Activated CD4-positive, alpha-beta T cell treated with anti-CD3 and anti-CD28 coated beads, Interleukin-2, amount 10 ng/mL, durations not matched to agents 7 days and 5 days (primary cell): Measurements from ENCODE around the gene SMU1. TPM values are rescaled to one million over a fixed set of nuclear protein-coding genes. Genes with fewer than 3 reads are reported as not detected.

Experiments used
- CTCF ChIA-PET: fragments of 350-600 bp; sonication (Branson Sonifier 250); formaldehyde crosslinking; loops from one replicate; lab custom pipeline; 2021; ENCODE audit warnings: antibody characterized with exemption; lab: Charles Lee
- POLR2A ChIA-PET: fragments of 350-600 bp; sonication (Branson Sonifier 250); formaldehyde crosslinking; loops from one replicate; lab custom pipeline; 2021; ENCODE audit warnings: antibody characterized with exemption; lab: Charles Lee
- DNase-seq: peaks from one replicate; pipeline ENCODE4 v3.0.0-alpha.2; 2020
- H3K27ac Mint-ChIP-seq: one replicate; pipeline ENCODE4 v1.8.0; 2021; ENCODE audit warnings: mild to moderate bottlenecking, moderate library complexity, mixed read lengths
- H3K27me3 Mint-ChIP-seq: one replicate; pipeline ENCODE4 v1.8.0; 2021; ENCODE audit warnings: mixed read lengths
- H3K36me3 Mint-ChIP-seq: one replicate; pipeline ENCODE4 v1.8.0; 2021; ENCODE audit warnings: low read depth, mixed read lengths
- H3K4me1 Mint-ChIP-seq: one replicate; pipeline ENCODE4 v1.8.0; 2021; ENCODE audit warnings: mixed read lengths
- H3K4me3 Mint-ChIP-seq: one replicate; pipeline ENCODE4 v1.8.0; 2021; ENCODE audit warnings: mild to moderate bottlenecking, moderate library complexity, mixed read lengths
- H3K9me3 Mint-ChIP-seq: one replicate; pipeline ENCODE4 v1.8.0; 2021; ENCODE audit warnings: mixed read lengths
- total RNA-seq, 2 experiments: library from RNA; stranded (reverse); gene quantifications; one replicate each; pipeline ENCODE4 v1.2.3, GENCODE V29; 2021

The SMU1 gene
- 10 to 100 TPM; 24.0 to 24.5 TPM for total RNA-seq

DNA sequence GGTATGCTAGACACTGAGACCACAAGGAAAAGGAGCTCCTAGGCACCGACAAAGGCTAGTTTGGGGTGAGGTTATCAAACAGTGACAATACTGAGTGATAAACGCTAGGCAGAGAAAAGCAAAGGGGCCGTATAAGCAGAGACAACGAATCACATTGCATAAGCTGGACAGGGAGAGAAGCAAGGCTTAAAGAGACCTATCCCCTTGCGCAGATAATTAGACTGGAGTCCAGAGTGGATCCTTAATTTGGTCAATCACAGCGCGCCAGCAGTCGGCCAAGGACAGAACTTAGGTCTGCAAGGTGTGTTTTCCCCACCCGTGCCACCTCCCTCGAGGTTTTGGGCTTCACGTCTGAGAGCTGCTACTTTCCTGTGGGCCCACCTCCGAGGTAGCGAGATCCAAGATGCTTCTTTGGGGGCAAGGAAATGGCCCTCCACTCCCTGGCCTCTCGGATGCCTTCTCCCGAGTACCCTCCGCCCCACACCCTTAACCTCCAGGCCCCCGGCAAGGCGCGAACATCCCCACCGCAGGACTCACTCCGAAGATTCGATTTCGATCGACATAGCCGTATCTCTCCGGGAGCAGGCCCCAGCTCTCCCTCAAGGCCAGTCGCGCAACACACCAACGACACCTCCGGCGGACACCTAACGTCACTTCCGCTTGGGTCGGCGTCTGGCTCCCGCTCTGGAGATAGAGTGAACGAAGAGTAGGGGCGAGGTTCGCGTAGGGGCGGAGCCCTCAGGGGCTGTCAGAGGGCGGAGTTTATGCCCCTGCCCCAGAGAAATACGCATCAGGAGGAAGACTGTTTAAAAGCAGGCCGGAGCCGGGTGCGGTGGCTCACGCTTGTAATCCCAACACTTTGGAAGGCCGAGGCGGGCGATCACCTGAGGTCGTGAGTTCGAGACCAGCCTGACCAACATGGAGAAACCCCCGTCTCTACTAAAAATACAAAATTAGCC, at the start of gene SMU1:
TSS of gene SMU1 (minus strand) at position 629 of the 959 bp plus-strand sequence. CDS start at position 563, 66 bp downstream.
- H3K36me3 Mint-ChIP-seq, result peaks cover 26% of the 10 kb centered on the region
- peak; percentile 98 for DNase-seq
- CTCF ChIA-PET, result interaction anchor here (0.7 to 1.7 kb wide), 10 partner anchors 9 to 210 kb away, joined by 3 to 6 read pairs (median 4); partner anchors contain the start of gene B4GALT1
- H3K27me3 Mint-ChIP-seq, result no peaks in the 10 kb centered on the region
- H3K4me1 Mint-ChIP-seq, result peaks cover 42% of the 10 kb centered on the region
- H3K9me3 Mint-ChIP-seq, result no peaks in the 10 kb centered on the region
- peak within 1 kb of the TSS; percentile 99 for H3K4me3 Mint-ChIP-seq
- peak within 1 kb of the TSS; percentile 100 for H3K27ac Mint-ChIP-seq
- POLR2A ChIA-PET, result no interaction called here

DNA sequence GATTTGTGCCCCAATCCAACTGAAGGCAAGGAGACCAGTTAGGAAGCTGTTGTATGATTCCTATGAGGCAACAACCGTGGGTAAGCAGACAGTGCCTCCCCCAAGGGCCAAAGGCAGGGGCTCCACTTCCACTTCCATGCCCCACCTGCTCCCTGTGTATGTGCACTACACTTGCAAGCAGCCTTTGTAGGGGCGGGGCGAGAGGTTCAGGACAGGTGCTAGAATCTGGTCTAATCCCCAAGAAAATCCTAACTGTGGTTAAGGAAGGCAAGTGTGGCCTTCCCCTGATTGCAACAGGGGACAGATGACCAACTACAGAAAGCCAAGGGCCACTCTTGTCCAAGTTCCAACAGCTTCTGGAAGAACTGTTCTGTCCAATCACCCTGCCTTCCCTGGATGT, 49.0 kb upstream of the SMU1 start:
- ChIA-PET POLR2A (no interaction called here), CTCF (interaction anchor here (1.5 kb wide), 1 partner anchor 26 kb away, joined by 4 read pairs; no protein-coding TSS in a partner anchor)
- DNase-seq, result no peak
- Mint-ChIP-seq H3K4me1 (peaks cover 19% of the 10 kb centered on the region), H3K36me3 (peaks cover 39% of the 10 kb centered on the region), H3K9me3 (no peaks in the 10 kb centered on the region), H3K27me3 (no peaks in the 10 kb centered on the region), H3K27ac (no peak overlapping the region), H3K4me3 (no peak overlapping the region)

DNA sequence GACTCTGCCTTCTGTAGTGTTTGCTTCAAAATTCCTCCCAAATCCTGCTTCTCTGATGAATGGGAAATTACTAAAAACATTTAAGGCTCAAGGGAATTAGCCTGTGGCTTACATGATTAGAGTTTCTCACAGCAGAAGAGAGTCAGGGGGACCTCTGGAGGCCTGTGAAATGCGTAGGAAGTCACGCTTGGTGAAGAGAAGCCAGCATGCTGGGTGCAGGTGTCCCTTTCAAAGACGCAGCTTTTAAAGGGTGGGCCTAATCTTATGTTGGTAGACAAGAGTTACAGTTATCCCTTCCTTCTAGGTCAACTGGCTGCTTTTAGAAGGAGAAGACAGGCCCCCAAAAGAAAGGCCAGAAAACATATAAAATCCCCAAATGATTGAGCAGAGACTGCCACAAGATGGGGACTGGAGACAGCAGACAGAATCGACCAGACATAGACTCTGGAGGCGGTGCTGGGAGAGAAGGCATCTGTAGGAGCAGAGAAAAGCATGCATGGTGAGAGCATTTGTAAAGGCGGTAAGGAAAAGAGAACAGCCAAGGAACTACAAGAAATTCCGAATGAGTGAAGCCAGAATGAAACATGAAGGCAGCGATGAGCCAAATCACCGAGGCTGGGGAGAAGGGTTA, 48.4 kb upstream of the SMU1 start:
- Mint-ChIP-seq H3K4me1 (peaks cover 19% of the 10 kb centered on the region), H3K4me3 (no peak overlapping the region), H3K9me3 (no peaks in the 10 kb centered on the region), H3K36me3 (peaks cover 37% of the 10 kb centered on the region), H3K27ac (peak overlapping the region; percentile 67), H3K27me3 (no peaks in the 10 kb centered on the region)
- ChIA-PET CTCF (interaction anchor here (0.6 kb wide), 1 partner anchor 13 kb away, joined by 3 read pairs; no protein-coding TSS in a partner anchor), POLR2A (no interaction called here)
- no peak for DNase-seq

DNA sequence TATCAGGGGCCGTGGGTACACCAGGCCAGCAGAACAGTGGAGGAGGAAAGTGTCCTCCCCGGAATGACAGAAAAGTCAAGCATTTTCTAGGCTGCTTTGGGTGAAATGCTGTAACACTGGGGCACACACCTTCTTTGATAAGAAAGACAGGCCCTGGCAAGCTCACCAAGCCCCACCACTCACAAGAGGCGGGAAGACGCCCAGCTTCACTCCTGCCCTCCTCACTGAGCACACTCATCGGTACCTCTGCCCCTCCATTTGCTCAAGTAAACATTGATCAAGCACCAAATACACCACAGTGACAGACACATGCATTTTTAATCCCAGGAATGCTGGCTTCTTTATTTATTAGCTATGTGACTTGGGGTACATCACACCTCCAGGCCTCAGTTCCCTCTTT, 47.6 kb upstream of the SMU1 start:
- ChIA-PET POLR2A (no interaction called here), CTCF (no interaction called here)
- no peak for DNase-seq
- no peaks in the 10 kb centered on the region for H3K9me3 Mint-ChIP-seq
- peaks cover 14% of the 10 kb centered on the region for H3K4me1 Mint-ChIP-seq
- H3K27me3 Mint-ChIP-seq, result no peaks in the 10 kb centered on the region
- H3K27ac Mint-ChIP-seq, result no peak overlapping the region
- H3K4me3 Mint-ChIP-seq, result no peak overlapping the region
- peaks cover 37% of the 10 kb centered on the region for H3K36me3 Mint-ChIP-seq

DNA sequence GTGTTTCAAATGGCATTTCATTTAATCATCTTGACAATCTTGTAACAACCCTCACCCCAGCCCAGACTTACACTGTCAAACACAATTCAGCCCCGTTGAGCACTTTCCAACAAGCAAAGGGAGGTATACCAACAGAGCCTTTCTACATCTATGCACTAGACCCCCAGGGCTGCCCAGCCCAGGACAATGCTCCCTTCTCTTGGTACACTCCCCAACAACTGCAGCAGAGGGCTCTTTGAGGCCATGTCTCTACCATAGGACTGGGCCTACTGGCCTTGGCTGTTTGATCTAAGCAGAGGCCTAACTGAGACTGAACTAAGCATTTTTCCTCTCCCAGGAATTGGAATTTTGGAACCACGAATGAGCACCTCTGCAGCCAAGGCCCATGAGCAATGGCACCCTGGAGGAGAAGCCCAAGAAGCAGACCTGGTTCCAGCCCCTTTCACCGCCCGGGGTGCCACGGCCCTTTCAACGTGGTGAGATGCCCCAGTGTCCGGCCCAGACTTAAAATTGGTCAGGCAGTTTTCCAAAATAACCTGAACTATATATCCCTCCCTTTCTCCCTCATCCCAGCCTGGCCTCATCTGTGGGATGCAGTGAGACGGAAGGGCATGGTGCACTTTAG, 47.0 kb upstream of the SMU1 start:
- CTCF ChIA-PET, result no interaction called here
- H3K4me1 Mint-ChIP-seq, result peaks cover 16% of the 10 kb centered on the region
- peaks cover 37% of the 10 kb centered on the region for H3K36me3 Mint-ChIP-seq
- no peak overlapping the region for H3K27ac Mint-ChIP-seq
- H3K9me3 Mint-ChIP-seq, result no peaks in the 10 kb centered on the region
- POLR2A ChIA-PET, result no interaction called here
- H3K4me3 Mint-ChIP-seq, result no peak overlapping the region
- DNase-seq, result no peak
- H3K27me3 Mint-ChIP-seq, result no peaks in the 10 kb centered on the region

DNA sequence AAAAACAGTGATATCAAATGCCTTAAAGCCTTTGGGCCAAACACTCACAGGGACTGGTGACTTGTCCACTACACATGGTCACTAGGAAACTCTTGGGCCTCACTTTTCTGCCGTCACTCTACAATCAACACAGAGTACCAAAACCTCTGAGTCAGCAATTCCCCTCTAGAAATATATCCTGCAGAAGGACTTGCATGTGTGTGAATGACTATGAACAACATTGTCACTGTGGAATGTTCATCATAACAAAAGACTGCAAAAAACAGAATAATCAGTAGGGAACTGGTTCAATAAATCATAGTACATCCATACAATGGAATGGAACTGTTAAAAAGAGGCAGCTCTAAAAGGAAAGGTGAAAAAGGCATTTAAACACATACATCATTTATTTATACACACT, 44.1 kb upstream of the SMU1 start:
- CTCF ChIA-PET, result interaction anchor here (0.6 to 2.0 kb wide), 8 partner anchors 9 to 687 kb away, joined by 3 to 6 read pairs (median 4); no protein-coding TSS in a partner anchor
- H3K4me1 Mint-ChIP-seq, result peaks cover 33% of the 10 kb centered on the region
- H3K9me3 Mint-ChIP-seq, result no peaks in the 10 kb centered on the region
- POLR2A ChIA-PET, result no interaction called here
- peak overlapping the region; percentile 19 for H3K27ac Mint-ChIP-seq
- DNase-seq, result no peak
- no peak overlapping the region for H3K4me3 Mint-ChIP-seq
- H3K36me3 Mint-ChIP-seq, result peaks cover 32% of the 10 kb centered on the region
- H3K27me3 Mint-ChIP-seq, result no peaks in the 10 kb centered on the region

DNA sequence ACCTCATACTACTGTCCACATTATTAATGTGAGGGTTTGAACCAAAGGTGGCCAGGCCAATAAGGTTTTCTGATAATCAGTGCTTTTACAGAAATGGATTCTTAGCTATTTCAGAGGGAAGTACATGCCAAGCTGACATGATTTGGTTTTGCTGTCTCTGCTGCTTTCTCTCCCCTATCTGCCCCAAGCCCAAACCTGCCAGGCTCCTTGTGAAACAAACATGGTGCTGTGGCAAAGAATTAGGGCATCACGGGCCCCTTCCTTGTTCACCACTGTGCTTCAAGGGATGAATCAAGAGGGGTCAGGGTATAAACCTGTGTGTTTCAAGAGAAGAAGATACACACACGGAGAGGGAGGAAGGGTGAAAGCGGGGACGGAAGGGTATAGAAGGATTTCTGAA, 41.3 kb upstream of the SMU1 start:
- no peak overlapping the region for H3K27ac Mint-ChIP-seq
- no peaks in the 10 kb centered on the region for H3K27me3 Mint-ChIP-seq
- CTCF ChIA-PET, result no interaction called here
- no peak overlapping the region for H3K4me3 Mint-ChIP-seq
- H3K36me3 Mint-ChIP-seq, result peaks cover 38% of the 10 kb centered on the region
- H3K9me3 Mint-ChIP-seq, result no peaks in the 10 kb centered on the region
- H3K4me1 Mint-ChIP-seq, result peaks cover 35% of the 10 kb centered on the region
- POLR2A ChIA-PET, result no interaction called here
- no peak for DNase-seq

DNA sequence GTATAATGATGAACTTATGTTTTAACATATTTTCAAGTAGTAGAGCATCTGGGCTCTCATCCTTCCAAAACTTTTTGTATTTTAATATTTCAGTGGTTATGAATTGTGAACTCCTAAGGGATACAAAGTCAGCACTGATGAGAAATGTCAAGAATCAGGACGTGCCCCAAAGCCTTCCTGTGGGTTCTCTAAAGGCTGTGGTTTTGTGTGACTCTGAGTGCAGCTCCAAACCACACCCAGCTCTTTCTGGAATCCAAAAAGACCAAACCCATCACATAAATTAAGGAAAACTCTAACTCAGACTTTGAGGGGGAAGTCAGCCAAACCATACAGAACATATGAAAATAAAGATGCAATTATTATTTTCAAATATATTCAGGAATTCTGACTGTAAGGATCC, 40.8 kb upstream of the SMU1 start:
- H3K27ac Mint-ChIP-seq, result peak overlapping the region; percentile 75
- DNase-seq, result peak; percentile 17
- peaks cover 35% of the 10 kb centered on the region for H3K4me1 Mint-ChIP-seq
- POLR2A ChIA-PET, result no interaction called here
- CTCF ChIA-PET, result no interaction called here
- H3K36me3 Mint-ChIP-seq, result peaks cover 42% of the 10 kb centered on the region
- no peak overlapping the region for H3K4me3 Mint-ChIP-seq
- H3K27me3 Mint-ChIP-seq, result no peaks in the 10 kb centered on the region
- H3K9me3 Mint-ChIP-seq, result no peaks in the 10 kb centered on the region

DNA sequence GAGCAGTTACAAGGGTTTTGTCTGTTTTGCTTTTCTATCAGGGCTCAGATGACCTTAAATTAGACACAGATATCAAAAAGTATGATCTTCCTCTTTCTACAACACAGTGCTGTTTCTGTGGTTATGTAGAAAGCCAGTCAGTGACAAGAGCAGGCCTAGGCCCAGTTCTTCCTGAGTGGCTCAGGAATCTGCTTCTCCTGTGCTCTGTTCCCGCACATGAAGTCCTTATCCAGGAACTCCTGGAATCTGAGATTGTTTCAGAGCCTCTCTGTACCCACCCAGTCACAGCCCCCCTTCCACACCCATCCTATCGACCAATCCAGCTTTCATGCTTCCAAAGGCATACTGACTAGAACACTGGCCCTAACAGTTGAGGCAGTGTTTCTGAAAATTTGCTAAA, 40.4 kb upstream of the SMU1 start:
- Mint-ChIP-seq H3K9me3 (no peaks in the 10 kb centered on the region), H3K4me1 (peaks cover 35% of the 10 kb centered on the region), H3K27ac (peak overlapping the region; percentile 75), H3K27me3 (no peaks in the 10 kb centered on the region), H3K4me3 (no peak overlapping the region), H3K36me3 (peaks cover 40% of the 10 kb centered on the region)
- POLR2A ChIA-PET, result no interaction called here
- CTCF ChIA-PET, result no interaction called here
- DNase-seq, result no peak

DNA sequence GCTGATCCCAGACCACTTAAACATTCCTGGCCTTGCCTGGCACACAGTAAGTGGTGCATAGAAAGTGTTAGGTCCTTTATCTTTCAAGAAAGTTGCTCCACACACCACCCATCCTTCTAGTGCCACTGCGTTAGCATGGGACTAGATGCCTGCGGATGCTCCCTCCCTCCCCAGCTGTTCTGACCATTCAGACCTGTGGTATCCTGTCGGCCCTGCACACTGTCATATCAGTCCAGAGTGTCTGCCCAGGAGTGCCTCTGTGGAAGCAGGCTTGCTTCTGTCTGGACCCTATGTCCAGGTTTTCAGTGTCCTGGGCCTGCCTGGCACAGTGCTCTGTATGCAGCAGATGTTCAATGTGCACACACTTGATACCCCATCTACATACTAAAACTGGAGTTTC, 38.3 kb upstream of the SMU1 start:
- Mint-ChIP-seq H3K27me3 (no peaks in the 10 kb centered on the region), H3K9me3 (no peaks in the 10 kb centered on the region), H3K4me3 (no peak overlapping the region), H3K36me3 (peaks cover 34% of the 10 kb centered on the region), H3K27ac (no peak overlapping the region), H3K4me1 (peaks cover 27% of the 10 kb centered on the region)
- POLR2A ChIA-PET, result no interaction called here
- DNase-seq, result no peak
- CTCF ChIA-PET, result interaction anchor here (0.7 kb wide), 1 partner anchor 53 kb away, joined by 3 read pairs; the partner anchor contains the start of gene B4GALT1

DNA sequence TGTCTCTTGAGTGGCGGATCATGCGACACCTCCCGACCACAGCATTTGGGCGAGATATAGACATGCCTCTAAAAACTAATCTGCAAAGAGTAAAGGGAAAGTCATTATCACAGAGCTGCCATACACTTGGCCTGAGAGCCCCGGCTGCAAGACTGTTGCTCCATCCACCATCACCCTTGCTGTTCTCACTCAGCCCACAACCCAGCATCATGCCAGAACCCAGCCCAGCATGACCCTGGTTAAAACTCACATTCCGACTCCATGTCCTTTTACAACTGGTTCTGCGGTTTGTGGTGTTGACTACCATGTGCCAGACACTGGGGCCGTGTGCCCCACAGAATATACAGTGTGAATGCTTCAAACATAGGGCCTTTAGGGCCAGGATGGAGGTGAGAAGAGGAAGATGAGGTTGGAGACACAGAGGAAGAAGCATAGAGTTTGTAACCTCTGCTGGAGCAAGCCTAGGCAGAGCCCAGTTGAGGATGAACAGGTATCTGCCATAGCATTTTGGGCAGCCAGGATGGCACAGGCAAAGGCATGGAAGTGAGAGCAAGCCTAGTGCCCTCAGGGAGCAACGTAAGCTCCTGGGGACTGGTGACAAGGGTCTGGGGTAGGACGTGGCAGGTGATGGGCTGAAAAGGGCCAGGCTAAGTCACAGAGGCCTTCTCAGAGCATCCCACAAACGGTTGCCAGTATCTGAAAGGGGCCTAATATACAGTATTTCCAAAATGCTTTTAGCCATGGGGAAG, 37.5 kb upstream of the SMU1 start:
- H3K27me3 Mint-ChIP-seq, result no peaks in the 10 kb centered on the region
- H3K9me3 Mint-ChIP-seq, result no peaks in the 10 kb centered on the region
- ChIA-PET POLR2A (no interaction called here), CTCF (no interaction called here)
- peaks cover 27% of the 10 kb centered on the region for H3K4me1 Mint-ChIP-seq
- peaks cover 30% of the 10 kb centered on the region for H3K36me3 Mint-ChIP-seq
- no peak for DNase-seq
- H3K27ac Mint-ChIP-seq, result no peak overlapping the region
- no peak overlapping the region for H3K4me3 Mint-ChIP-seq

DNA sequence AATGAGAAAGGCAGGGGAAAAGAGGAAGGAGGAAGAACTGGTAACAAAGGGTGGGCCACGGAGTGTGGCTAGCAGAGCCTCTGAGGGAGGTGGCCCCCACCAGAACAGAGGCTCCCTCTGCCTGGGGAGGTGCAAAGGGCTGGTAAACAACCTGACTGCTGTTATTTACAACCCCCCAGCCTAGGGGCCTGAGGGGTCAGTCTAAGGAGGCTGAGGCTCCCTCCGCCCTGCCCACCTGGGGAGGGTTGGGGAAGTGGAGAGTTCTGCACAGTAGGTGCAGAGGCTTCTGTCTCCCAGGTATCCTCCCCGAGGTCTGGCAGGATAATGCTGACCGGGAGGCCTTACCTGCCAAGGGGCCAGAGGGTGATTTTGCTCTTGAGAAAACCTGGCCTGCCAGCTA, 35.6 kb upstream of the SMU1 start:
- no peak for DNase-seq
- Mint-ChIP-seq H3K27me3 (no peaks in the 10 kb centered on the region), H3K4me1 (peaks cover 14% of the 10 kb centered on the region), H3K27ac (peak overlapping the region; percentile 37), H3K36me3 (peaks cover 24% of the 10 kb centered on the region), H3K9me3 (no peaks in the 10 kb centered on the region), H3K4me3 (no peak overlapping the region)
- CTCF ChIA-PET, result interaction anchor here (1.1 kb wide), 1 partner anchor 12 kb away, joined by 3 read pairs; no protein-coding TSS in a partner anchor
- POLR2A ChIA-PET, result no interaction called here
